Activated CD4-positive, CD25-positive, alpha-beta regulatory T cell treated with anti-CD3 and anti-CD28 coated beads, Interleukin-2, amount 50 U/mL, for 16 hours (primary cell): Measurements from ENCODE around the gene ROS1.
"Not testable (repeated sequence)": the region's sequence is repeated elsewhere in the genome, so short reads cannot be mapped to it uniquely, and the experiment has no call there.

ENCODE experiments used
- DNase-seq: peaks from one replicate; pipeline ENCODE4 v3.0.0-alpha.2; 2020; ENCODE audit warnings: low read depth, low spot score

ROS1 gene

GRCh38 chr6:117267766-117268534 lies 157.8 kb downstream of the ROS1 start:
- DNase-seq = no peak

DNA sequence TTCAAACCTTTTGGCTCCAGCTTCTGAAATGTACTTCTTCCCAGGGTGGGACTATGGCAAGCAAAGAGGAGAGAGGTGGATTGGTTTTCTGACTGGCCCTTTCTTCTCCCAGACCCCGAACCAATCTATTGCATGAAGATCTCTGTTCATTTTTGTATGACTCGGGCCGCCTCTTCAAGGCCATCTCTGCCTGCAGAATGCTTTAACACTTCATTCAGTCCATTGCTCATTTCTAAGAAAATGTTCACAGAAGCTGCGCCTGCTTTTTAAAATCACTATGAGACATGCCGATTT lies 158.7 kb downstream of the ROS1 start:
- no peak for DNase-seq

GRCh38 chr6:117266257-117267053 lies 159.3 kb downstream of the ROS1 start:
- DNase-seq = no peak

DNA sequence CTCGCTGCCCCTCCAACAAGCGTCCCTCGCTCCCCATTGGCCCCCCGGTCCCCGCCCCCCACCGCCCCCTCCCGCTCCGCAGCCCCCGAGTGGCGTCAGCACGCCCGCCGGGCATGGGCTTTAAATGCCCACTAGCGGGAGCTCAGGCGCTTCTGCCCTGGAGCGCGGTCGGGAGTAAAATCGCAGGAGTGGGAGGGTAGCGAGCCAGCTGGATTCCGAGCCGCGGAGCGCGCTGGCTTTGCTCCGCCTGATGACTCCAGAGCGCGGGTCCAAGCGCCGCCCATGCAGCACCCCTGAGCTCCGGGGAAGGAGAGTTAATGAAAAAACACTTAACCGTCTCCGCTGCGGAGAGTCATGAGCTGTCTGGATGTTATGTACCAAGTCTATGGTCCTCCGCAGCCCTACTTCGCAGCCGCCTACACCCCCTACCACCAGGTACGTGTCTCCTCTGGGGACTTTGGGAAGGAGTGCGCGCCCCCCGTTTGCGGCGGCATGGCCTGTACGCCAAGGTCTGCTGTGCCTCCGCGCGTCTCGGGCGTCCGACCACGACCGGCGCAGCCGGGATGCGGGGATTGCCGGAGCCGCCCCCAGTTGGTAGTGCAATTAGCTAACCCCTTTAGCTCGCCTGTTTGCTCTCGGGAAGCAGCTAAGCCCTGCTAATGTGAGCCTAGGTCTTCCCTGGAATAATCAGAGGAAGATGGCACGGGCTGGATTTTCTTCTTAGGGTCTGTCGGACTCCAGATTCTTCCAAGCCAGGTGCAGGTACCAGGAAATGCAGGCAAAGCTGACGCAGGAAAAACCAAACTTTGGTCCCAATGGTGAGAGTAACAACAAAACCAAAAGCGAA lies 160.1 kb downstream of the ROS1 start, which contains the start of gene VGLL2:
Gene VGLL2 (plus strand): TSS at position 149 of the 847 bp plus-strand sequence. CDS start 206 bp downstream, at position 355.
- DNase-seq = no peak

DNA sequence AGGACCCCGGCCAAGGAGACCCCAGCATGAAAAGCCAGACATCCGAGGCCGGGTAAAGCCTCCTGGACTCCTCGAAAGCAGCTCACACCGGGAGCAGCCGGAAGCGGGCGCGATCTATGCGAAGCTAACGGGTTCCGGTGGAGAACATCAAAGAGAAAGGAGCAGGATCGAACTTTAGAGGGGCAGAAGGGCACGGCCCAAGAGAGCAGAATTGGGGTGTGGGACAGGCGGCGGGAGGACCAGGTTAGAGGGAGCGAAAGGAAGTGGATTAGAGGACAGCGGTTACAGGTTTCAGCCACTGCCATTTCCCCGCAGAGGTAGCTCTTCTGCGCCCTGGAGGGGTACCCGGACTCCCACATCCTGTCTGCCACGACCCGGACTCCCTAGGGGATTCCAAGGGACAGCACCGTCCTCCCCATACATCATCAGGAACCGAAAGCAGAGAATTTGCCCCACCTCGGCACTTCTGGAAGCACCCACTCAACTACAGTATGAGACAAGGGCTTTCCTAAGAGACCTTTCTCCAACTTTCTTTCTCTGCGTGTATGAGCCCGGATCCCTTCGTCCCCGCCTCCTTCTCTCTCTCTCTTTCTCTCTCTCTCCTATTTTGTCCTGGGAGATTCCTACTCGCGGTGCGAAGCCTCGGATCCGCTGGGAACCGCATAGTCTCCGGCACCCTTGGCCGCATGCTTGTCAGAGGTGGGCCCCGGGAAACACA lies 160.9 kb downstream of the ROS1 start:
- DNase-seq = no peak

DNA sequence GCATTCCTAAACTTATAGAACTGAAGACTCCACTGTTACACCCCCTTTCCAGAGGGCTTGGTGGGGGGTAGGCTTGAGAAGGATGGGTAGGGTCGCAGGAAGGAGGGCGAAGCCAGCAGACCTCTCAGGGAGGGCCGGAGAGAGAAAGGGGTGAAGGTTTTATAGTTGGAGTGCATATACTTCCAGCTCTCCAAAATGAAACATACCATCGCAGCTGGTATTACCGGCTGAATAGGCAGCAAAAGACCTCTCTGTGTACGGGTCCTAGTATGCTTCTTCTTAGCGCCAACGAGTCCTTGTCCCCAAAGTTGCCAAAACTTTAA lies 161.4 kb downstream of the ROS1 start:
- no peak for DNase-seq

DNA sequence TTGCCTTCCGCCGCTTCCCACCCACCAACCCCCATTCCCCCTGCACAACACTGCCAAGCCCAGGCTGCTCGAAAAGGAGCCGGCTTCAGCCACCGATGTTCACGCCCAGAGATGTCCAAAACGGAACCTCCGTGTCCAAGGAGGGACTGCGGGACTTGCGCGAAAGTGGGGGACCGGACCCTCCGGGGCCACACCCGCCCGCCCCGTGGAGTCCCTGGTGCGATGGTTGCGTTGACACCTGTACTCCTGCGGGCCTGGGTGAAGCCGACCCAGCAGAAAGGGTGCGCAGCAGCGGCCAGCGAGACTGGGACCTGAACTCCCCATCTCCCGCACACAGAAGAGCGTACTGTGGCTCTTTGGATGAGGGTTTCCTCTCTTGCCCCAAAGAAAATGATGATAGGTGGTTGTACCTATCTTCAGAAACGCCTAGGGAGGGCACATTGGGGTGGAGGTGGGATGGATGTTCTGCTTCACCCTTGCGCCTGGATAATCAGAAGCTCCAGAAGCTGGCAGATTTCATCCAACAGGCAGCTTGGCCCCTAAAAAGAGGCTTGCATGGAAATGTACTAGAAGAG lies 162.3 kb downstream of the ROS1 start:
- DNase-seq = no peak

DNA sequence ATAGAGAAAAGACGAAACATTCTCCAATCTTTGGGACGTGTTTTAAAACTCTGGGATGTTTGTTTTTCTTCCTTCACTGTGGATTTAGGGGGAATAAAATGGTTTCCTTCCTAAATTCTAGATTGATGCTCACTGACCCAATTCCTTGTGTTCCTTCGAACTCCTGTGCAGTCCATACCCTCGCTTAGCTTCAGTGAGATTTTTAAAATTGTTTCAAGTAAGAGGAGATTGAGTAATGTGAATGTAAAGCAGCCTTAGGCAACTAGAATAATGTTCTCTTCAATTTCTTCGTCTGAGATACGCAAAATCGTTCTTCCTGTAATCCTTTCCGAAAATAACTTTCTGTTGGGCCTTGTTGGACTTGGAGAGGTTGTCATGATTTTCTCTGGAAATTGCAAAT lies 162.9 kb downstream of the ROS1 start:
- no peak for DNase-seq

GRCh38 chr6:117253785-117254184 lies 172.0 kb downstream of the ROS1 start:
- no peak for DNase-seq

- DNase-seq = not testable (repeated sequence)
Observed at GRCh38 chr6:117244979-117245378, 180.8 kb downstream of the ROS1 start.

- not testable (repeated sequence) for DNase-seq
Observed at GRCh38 chr6:117244571-117244970, 181.2 kb downstream of the ROS1 start.
